ENCODE results near the gene UBE3C.

The UBE3C gene

GRCh38 chr7:157136372-157136771 is 2.4 kb upstream of the UBE3C start:
- peak; percentile 37; the same call in 1 of the 2 replicates for TF ChIP-seq CTCF (IDR thresholded peaks at IDR 0.05)

- TF ChIP-seq CTCF (IDR thresholded peaks at IDR 0.05) = no peak
Measured at GRCh38 chr7:157138101-157138423, 664 bp upstream of the UBE3C start.

- TF ChIP-seq CTCF (IDR thresholded peaks at IDR 0.05) = no peak
Measured at GRCh38 chr7:157139111-157139809, 534 bp downstream of the UBE3C start.

GRCh38 chr7:157139810-157140510 is 1.2 kb downstream of the UBE3C start:
- no peak for TF ChIP-seq CTCF (IDR thresholded peaks at IDR 0.05)

- no peak for TF ChIP-seq CTCF (IDR thresholded peaks at IDR 0.05)
Measured at GRCh38 chr7:157140511-157140905, 1.8 kb downstream of the UBE3C start.

GRCh38 chr7:157141525-157142060 is 2.9 kb downstream of the UBE3C start:
- no peak for TF ChIP-seq CTCF (IDR thresholded peaks at IDR 0.05)

GRCh38 chr7:157143788-157144187 is 5.1 kb downstream of the UBE3C start:
- no peak for TF ChIP-seq CTCF (IDR thresholded peaks at IDR 0.05)
